Stomach smooth muscle (tissue), 2 donors: ENCODE measurements around the gene URGCP.
"Not testable (repeated sequence)": the region's sequence is repeated elsewhere in the genome, so short reads cannot be mapped to it uniquely, and the experiment has no call there.

ENCODE experiments used
- H3K27ac ChIP-seq: one replicate; pipeline ENCODE4 v1.7.0; 2013; ENCODE audit warnings: mild to moderate bottlenecking, low read length, inconsistent platforms
- H3K27me3 ChIP-seq, 2 donors: one replicate each; pipeline ENCODE4 v1.7.0; 2013; ENCODE audit warnings: low read length in 2 of 2; ENCODE audit not compliant: insufficient read depth in 2 of 2, control insufficient read depth in 1 of 2
- H3K36me3 ChIP-seq, 2 donors: one replicate each; pipeline ENCODE4 v1.7.0; 2013; ENCODE audit warnings: low read length in 2 of 2; ENCODE audit not compliant: control insufficient read depth in 2 of 2, insufficient read depth in 2 of 2
- H3K4me1 ChIP-seq: one replicate; pipeline ENCODE4 v1.7.0; 2013; ENCODE audit warnings: low read length; ENCODE audit not compliant: control insufficient read depth, insufficient read depth
- H3K4me3 ChIP-seq, 2 donors: one replicate each; pipeline ENCODE4 v1.7.0; 2013; ENCODE audit warnings: low read length in 2 of 2
- H3K9ac ChIP-seq, 2 donors: one replicate each; pipeline ENCODE4 v1.7.0; 2013; ENCODE audit warnings: low read length in 2 of 2, mild to moderate bottlenecking in 1 of 2
- H3K9me3 ChIP-seq, 2 donors: one replicate each; pipeline ENCODE4 v1.7.0; 2013; ENCODE audit warnings: low read length in 2 of 2; ENCODE audit not compliant: control insufficient read depth in 2 of 2
- donor health status: healthy.
- donor health status: Pancreatic carcinoma.

Gene URGCP

GRCh38 chr7:43855176-43855575, 51.2 kb downstream of the URGCP start:
- Histone ChIP-seq H3K36me3 (no peaks in the 10 kb centered on the region), H3K4me3 (no peak overlapping the region), H3K9me3 (no peaks in the 10 kb centered on the region), H3K27me3 (no peaks in the 10 kb centered on the region), H3K4me1 (no peaks in the 10 kb centered on the region), H3K27ac (no peak overlapping the region), H3K9ac (no peak overlapping the region)

DNA sequence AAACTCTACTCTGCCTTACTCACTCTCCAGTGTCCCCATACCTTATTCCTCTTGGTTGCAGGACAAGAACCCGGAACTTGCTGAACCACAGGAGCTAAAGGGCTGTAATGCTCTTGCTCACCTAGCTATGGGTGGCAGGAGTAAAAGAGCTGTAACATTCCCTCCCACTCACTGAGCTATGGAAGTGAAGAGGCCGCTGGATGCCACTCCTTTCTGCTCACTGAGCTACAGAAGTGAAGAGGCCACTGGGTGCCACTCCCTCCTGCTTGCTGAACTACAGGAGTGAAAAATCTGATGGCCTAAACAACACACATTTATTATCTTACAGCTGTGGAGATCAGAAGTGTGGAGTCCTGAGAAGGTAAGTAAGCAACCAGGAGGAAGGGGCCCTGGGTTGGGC, 54.6 kb downstream of the URGCP start:
- no peak overlapping the region for H3K9ac ChIP-seq
- H3K27me3 ChIP-seq = no peaks in the 10 kb centered on the region
- H3K4me1 ChIP-seq = no peaks in the 10 kb centered on the region
- H3K27ac ChIP-seq = no peak overlapping the region
- no peaks in the 10 kb centered on the region for H3K9me3 ChIP-seq
- H3K4me3 ChIP-seq = no peak overlapping the region
- H3K36me3 ChIP-seq = no peaks in the 10 kb centered on the region

- H3K27me3 ChIP-seq = no peaks in the 10 kb centered on the region
- H3K27ac ChIP-seq = no peak overlapping the region
- no peaks in the 10 kb centered on the region for H3K36me3 ChIP-seq
- no peak overlapping the region for H3K4me3 ChIP-seq
- H3K9me3 ChIP-seq = no peaks in the 10 kb centered on the region
- H3K9ac ChIP-seq = no peak overlapping the region
- H3K4me1 ChIP-seq = no peaks in the 10 kb centered on the region
Observed at GRCh38 chr7:43850348-43851116, 55.9 kb downstream of the URGCP start.

DNA sequence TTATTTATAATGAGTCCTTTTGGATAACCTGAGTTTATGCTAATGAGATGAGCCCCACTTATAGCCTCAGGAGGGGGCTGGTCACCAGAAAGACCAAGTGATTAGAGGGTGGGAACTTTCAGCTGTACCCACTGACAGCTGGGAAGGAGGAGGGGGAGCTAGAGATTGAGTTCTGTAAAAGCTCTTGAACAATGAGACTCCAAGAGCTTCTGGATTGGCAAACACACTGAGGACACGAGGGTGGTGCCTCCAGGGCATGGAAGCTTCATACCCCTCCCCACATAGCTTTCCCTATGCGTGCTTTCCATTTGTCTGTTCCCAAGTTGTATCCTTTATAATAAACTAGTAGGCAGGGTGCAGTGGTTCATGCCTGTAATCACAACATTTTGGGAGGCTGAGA, 57.3 kb downstream of the URGCP start:
- Histone ChIP-seq H3K27ac (no peak overlapping the region), H3K9ac (no peak overlapping the region), H3K36me3 (no peaks in the 10 kb centered on the region), H3K4me3 (no peak overlapping the region), H3K9me3 (no peaks in the 10 kb centered on the region), H3K4me1 (no peaks in the 10 kb centered on the region), H3K27me3 (no peaks in the 10 kb centered on the region)

DNA sequence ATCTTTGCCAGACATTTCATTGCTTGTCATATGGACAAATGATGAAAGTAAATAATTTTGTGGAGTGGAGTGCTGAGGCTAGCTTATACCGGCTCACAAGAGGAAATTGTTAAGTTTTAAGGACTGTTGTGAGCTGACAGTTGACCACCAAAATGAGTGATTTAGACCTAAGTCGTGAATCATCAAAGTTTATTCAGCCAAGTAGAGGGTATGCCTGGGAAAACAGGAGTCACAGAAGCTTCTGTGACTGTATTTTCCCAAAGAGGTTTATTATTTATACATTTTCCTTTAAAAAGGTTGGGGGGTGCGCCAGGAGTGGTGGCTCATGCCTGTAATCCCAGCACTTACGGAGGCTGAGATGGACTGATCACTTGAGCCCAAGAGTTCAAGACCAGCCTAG, 58.9 kb downstream of the URGCP start:
- Histone ChIP-seq H3K9me3 (no peaks in the 10 kb centered on the region), H3K27me3 (no peaks in the 10 kb centered on the region), H3K4me3 (no peak overlapping the region), H3K4me1 (no peaks in the 10 kb centered on the region), H3K36me3 (no peaks in the 10 kb centered on the region), H3K9ac (no peak overlapping the region), H3K27ac (no peak overlapping the region)

GRCh38 chr7:43844662-43845061, 61.7 kb downstream of the URGCP start:
- Histone ChIP-seq H3K4me1 (no peaks in the 10 kb centered on the region), H3K4me3 (no peak overlapping the region), H3K9ac (no peak overlapping the region)

DNA sequence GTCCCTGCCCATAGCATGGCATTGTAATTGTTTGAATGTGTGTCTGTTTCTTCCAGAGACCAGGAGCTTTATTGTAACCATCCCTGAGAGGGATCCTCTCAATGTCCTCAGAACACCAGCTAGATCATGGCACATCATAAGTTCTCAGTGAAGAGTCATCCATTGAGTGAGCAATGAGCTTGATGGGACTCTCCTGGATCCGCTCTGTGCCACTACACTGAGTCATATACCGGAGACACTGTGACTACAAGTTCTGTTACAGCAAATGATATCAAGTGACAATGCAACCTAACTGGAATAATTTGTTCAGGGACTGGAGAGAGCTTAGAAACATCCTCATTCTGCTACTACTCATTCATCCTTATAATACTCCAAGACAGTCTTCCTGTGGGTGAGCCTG, 62.1 kb downstream of the URGCP start:
- Histone ChIP-seq H3K9me3 (no peaks in the 10 kb centered on the region), H3K9ac (no peak overlapping the region), H3K27ac (no peak overlapping the region), H3K27me3 (no peaks in the 10 kb centered on the region), H3K36me3 (no peaks in the 10 kb centered on the region), H3K4me3 (no peak overlapping the region), H3K4me1 (no peaks in the 10 kb centered on the region)

More at GRCh38 chr7:43844662-43845061, 61.7 kb downstream of the URGCP start:
- H3K36me3 ChIP-seq = no peaks in the 10 kb centered on the region
- no peak overlapping the region for H3K27ac ChIP-seq
- H3K27me3 ChIP-seq = no peaks in the 10 kb centered on the region
- no peaks in the 10 kb centered on the region for H3K9me3 ChIP-seq

- no peaks in the 10 kb centered on the region for H3K9me3 ChIP-seq
- H3K36me3 ChIP-seq = no peaks in the 10 kb centered on the region
- H3K27me3 ChIP-seq = no peaks in the 10 kb centered on the region
- H3K9ac ChIP-seq = no peak overlapping the region
- H3K27ac ChIP-seq = no peak overlapping the region
- no peak overlapping the region for H3K4me3 ChIP-seq
- H3K4me1 ChIP-seq = peaks cover 8% of the 10 kb centered on the region
Observed at GRCh38 chr7:43843296-43843695, 63.1 kb downstream of the URGCP start.

DNA sequence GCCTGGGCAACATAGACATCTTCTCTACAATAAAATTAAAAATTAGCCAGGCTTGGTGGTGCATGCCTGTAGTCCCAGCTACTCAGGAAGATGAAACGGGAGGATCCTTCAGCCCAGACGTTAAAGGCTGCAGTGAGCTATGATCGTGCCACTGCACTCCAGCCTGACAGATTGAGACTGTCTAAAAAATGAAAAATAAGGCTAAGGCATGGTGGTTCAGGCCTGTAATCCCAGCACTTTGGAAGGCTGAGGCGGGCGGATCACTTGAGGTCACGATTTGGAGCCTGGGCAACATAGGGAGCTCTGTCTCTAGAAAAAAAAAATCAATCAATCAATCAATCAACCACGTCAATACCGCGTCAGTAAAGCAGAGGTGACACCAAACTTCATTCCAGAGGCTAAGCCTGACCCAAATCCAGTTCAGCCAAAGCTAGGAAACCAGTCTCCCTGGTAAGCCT, 68.2 kb downstream of the URGCP start:
- Histone ChIP-seq H3K27ac (no peak overlapping the region), H3K9me3 (no peaks in the 10 kb centered on the region), H3K36me3 (no peaks in the 10 kb centered on the region), H3K9ac (peak overlapping the region; percentile 39 to 68), H3K27me3 (no peaks in the 10 kb centered on the region), H3K4me1 (peaks cover 9% of the 10 kb centered on the region), H3K4me3 (peak overlapping the region in 1 of 2 donors; percentile 66)

DNA sequence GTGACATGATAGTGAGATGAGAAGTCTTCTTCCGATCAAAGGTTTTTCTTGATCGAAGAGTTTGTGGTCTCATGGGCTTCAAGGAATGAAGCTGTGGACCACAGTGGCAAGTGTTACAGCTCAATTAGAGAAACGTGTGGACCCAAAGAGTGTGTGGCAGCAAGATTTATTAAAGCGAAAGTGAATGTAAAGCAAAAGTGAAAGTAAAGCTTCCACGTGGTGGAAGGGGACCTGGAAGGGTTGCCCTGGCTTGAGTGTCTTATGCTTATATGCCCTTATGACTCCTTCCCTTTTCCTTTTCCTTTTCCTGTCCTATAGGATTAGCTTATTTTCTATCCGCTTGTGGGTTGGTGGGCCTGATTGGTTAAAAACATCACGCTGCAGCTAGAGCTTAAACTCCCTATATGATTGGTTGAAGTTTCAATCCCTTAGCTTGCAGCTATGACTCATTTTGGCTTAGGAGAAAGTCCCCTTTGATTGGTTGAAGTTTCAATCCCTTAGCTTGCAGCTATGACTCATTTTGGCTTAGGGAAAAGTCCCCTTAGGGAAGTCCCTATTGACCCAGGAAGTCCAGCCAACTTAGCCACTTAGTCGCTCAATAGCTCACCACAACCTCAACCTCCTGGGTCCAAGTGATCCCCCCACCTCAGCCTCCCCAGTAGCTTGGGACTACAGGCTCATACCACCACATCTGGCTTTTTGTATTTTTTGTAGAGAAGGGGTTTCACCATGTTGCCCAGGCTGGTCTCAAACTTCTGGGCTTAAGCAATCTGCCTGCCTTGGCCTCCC, 71.7 kb downstream of the URGCP start:
- H3K27ac ChIP-seq = no peak overlapping the region
- peak overlapping the region in 1 of 2 donors; percentile 57 for H3K4me3 ChIP-seq
- H3K36me3 ChIP-seq = no peaks in the 10 kb centered on the region
- H3K9ac ChIP-seq = no peak overlapping the region
- no peaks in the 10 kb centered on the region for H3K9me3 ChIP-seq
- H3K27me3 ChIP-seq = no peaks in the 10 kb centered on the region
- H3K4me1 ChIP-seq = peaks cover 9% of the 10 kb centered on the region

DNA sequence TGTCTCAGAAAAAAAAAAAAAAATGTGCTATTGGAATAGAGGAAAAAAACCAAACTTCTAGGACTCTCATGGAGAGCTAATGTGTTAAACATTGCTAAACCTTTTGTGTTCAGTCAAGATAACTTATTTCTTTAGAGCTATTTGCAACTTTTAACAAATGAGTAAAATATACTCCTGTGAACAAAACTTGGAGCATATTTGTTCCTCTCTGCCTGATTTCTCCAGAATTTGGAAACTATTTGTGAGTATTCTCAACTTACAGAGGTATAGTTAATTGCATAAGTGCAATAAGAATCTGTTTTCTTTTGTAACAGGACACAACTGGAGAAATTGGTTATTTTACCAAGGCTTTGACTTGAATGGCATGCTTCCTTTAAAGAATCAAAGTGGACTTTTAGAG, 75.5 kb downstream of the URGCP start:
- not testable (repeated sequence) for H3K4me1 ChIP-seq, H3K9ac ChIP-seq, H3K4me3 ChIP-seq, H3K27me3 ChIP-seq, H3K36me3 ChIP-seq, H3K27ac ChIP-seq, H3K9me3 ChIP-seq
